ENCODE data around the gene CASP10. TPM values are rescaled to one million over a fixed set of nuclear protein-coding genes. Genes with fewer than 3 reads are reported as not detected.

CASP10 gene
- total and polyA plus RNA-seq, 8 donors, result 2.6 to 34.9 (median 9.6) TPM

GRCh38 chr2:201154615-201155399 is 28.1 kb upstream of the CASP10 start:
- no peak for DNase-seq
- 82 to 92% (median 90%) methylated on average over 9 of the region's 9 CpGs for WGBS, 5 donors
- H3K4me3 ChIP-seq, result no peak overlapping the region
- no peaks in the 10 kb centered on the region for H3K9me3 ChIP-seq
- H3K4me1 ChIP-seq, result peaks cover 18 to 88% (median 31%) of the 10 kb centered on the region in 4 donors
- TF ChIP-seq POLR2A (IDR thresholded peaks at IDR 0.05) (no peak), EP300 (IDR thresholded peaks at IDR 0.05) (no peak), POLR2AphosphoS5 (IDR thresholded peaks at IDR 0.05) (no peak), CTCF (IDR thresholded peaks at IDR 0.05) (no peak)
- peak overlapping the region in 3 of 5 donors; percentile 7 to 82 (median 73) for H3K27ac ChIP-seq
- H3K36me3 ChIP-seq, result peaks cover 68 to 93% (median 87%) of the 10 kb centered on the region in 4 donors
- no peaks in the 10 kb centered on the region for H3K27me3 ChIP-seq
- intact Hi-C loops (cut with DNase I; ENCODE audit: low total_unique reads), result no loop called here

GRCh38 chr2:201156036-201156435 is 26.9 kb upstream of the CASP10 start:
- Histone ChIP-seq H3K27ac (peak overlapping the region in 2 of 5 donors; percentile 73 to 82), H3K9me3 (no peaks in the 10 kb centered on the region), H3K27me3 (no peaks in the 10 kb centered on the region), H3K4me3 (no peak overlapping the region), H3K4me1 (peaks cover 18 to 77% (median 24%) of the 10 kb centered on the region in 4 donors), H3K36me3 (peaks cover 71 to 93% (median 87%) of the 10 kb centered on the region in 4 donors)
- no peak for DNase-seq
- TF ChIP-seq POLR2AphosphoS5 (IDR thresholded peaks at IDR 0.05), result no peak
- no peak for TF ChIP-seq EP300 (IDR thresholded peaks at IDR 0.05)
- intact Hi-C loops (cut with DNase I; ENCODE audit: low total_unique reads), result no loop called here
- WGBS, 5 donors, result 81 to 89% (median 87%) methylated on average over 6 of the region's 6 CpGs

DNA sequence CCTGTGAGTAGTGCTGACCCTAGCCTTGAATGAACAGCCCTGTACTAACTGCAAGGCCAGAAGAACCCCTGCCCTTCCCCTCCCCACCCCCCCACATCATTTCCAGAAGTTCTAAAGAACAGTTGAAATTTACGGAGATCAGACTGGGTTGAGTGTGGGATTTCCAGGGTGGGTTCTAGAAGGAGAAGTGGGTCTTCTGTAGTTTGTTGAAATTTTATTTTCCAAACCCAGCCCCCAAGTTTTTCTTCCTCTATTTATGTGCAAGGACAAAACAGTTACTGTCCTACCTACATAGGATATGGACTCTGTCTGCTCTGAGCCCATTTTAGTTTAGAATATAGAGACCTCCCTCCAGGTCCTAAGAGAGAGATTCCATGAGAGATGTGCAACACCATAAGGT is 26.3 kb upstream of the CASP10 start:
- Histone ChIP-seq H3K27ac (peak overlapping the region in 2 of 5 donors; percentile 73 to 82), H3K4me3 (no peak overlapping the region), H3K4me1 (peaks cover 15 to 71% (median 19%) of the 10 kb centered on the region in 4 donors), H3K36me3 (peaks cover 72 to 98% (median 91%) of the 10 kb centered on the region in 4 donors), H3K9me3 (no peaks in the 10 kb centered on the region), H3K27me3 (no peaks in the 10 kb centered on the region)
- no peak for TF ChIP-seq EP300 (IDR thresholded peaks at IDR 0.05)
- no peak for TF ChIP-seq CTCF (IDR thresholded peaks at IDR 0.05)
- TF ChIP-seq POLR2AphosphoS5 (IDR thresholded peaks at IDR 0.05), result no peak
- no peak for TF ChIP-seq POLR2A (IDR thresholded peaks at IDR 0.05)
- WGBS, 5 donors, result 4 to 100% (median 42%) methylated on average over 1 of the region's 1 CpG
- intact Hi-C loops (cut with DNase I; ENCODE audit: low total_unique reads), result no loop called here
- no peak for DNase-seq

DNA sequence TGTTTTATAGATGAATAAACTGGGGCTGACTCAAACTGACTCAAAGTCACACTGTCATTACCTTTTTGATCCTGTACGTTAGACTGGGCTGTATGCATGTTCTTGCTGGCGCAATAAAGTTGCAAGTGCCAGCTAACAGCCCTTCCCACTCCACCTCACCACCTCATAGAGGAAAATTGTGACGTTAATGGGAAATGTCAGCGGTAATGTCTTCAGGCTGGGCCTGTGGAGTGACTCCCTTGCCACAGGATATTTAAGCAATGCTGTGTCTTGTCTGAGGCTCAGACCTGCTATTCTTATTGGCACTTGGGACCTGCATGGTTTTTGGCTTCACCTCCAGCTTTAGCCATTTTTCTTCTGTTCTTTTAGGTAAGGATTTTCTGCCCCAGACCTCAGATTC is 25.2 kb upstream of the CASP10 start:
- intact Hi-C loops (cut with DNase I; ENCODE audit: low total_unique reads), result no loop called here
- H3K4me1 ChIP-seq, result peaks cover 11 to 60% (median 18%) of the 10 kb centered on the region in 4 donors
- 40 to 61% (median 51%) methylated on average over 3 to 4 of the region's 4 CpGs for WGBS, 5 donors

DNA sequence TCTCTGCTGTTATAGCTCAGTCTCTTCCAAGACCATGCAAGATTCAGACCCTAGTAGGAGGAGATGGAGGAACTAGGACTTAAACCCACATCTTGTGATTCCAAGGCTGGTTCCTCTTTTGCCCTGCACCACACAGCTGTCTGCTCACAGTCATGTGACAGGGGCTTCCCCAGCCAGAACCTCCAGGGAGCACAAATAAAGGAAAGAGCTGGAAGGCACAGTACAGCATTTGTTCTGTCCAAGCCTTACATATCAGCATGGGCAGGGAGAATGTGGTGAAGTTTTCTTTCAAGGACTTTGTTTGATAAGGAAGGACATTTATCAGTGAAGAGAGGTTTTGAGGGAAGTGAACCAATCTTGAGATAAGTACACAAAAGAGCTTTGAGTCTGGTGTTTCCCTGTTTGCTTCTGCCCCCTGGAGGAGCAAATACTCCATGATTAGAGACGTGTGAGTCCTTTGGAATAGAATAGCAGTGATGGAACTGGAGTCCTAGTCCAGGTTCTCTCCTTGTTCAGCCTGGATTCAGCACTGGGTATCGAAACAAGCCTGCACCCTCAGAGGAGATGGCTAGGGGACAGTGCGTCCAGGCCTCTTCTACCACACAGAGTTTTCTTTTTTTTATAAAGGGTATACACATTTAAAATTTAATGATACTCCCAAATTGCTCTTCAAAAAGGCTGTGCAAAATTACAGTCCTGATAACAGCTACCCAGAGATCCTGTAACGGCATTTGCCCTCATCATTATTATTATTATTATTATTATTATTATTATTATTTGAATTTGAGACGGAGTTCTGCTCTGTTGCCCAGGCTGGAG is 24.6 kb upstream of the CASP10 start:
- peaks cover 11 to 54% (median 21%) of the 10 kb centered on the region in 4 donors for H3K4me1 ChIP-seq
- intact Hi-C loops (cut with DNase I; ENCODE audit: low total_unique reads), result no loop called here
- peak overlapping the region; percentile 50 to 82 (median 73) for H3K27ac ChIP-seq
- H3K4me3 ChIP-seq, result no peak overlapping the region
- WGBS, 5 donors, result 27 to 46% (median 39%) methylated on average over 5 of the region's 5 CpGs
- H3K27me3 ChIP-seq, result no peaks in the 10 kb centered on the region
- no peaks in the 10 kb centered on the region for H3K9me3 ChIP-seq
- peaks cover 68 to 98% (median 93%) of the 10 kb centered on the region in 4 donors for H3K36me3 ChIP-seq
- TF ChIP-seq POLR2AphosphoS5 (IDR thresholded peaks at IDR 0.05) (peak; percentile 24 to 89 (median 84)), CTCF (IDR thresholded peaks at IDR 0.05) (peak in 4 of 7 experiments; percentile 48 to 80 (median 66)), POLR2A (IDR thresholded peaks at IDR 0.05) (no peak)
- DNase-seq, result peak; percentile 75 to 93

More for the DNA sequence above, 25.2 kb upstream of the CASP10 start:
- peaks cover 69 to 98% (median 93%) of the 10 kb centered on the region in 4 donors for H3K36me3 ChIP-seq
- no peak for TF ChIP-seq EP300 (IDR thresholded peaks at IDR 0.05)
- TF ChIP-seq POLR2A (IDR thresholded peaks at IDR 0.05), result no peak
- H3K9me3 ChIP-seq, result no peaks in the 10 kb centered on the region
- no peaks in the 10 kb centered on the region for H3K27me3 ChIP-seq
- H3K27ac ChIP-seq, result peak overlapping the region; percentile 47 to 82 (median 73)
- H3K4me3 ChIP-seq, result no peak overlapping the region
- DNase-seq, result peak in 1 of 2 donors; percentile 37

All from stomach (tissue), 9 donors.